Measurements from ENCODE around the gene SLC12A5.

DNA sequence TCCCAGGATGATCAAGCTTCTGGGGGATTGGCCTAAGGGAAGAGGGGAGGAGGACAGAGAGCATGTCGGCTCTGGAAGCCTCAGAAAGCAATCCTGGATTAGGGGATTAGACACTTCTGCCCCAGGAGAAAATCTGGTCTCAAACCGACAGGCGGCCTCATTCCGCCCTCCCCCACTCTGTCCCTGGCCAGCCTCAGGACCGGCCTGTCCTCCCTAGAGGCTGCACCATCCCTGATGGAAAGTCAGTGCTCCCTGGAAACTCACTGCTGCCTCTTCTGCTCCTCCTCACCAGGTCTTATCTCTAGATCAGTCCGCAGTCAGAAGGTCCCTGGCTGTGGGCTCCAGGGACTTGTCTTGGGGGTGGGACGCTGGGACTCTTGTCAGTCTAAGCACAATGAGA is 905 bp upstream of the SLC12A5 start:
- TF ChIP-seq, protein P1, sequence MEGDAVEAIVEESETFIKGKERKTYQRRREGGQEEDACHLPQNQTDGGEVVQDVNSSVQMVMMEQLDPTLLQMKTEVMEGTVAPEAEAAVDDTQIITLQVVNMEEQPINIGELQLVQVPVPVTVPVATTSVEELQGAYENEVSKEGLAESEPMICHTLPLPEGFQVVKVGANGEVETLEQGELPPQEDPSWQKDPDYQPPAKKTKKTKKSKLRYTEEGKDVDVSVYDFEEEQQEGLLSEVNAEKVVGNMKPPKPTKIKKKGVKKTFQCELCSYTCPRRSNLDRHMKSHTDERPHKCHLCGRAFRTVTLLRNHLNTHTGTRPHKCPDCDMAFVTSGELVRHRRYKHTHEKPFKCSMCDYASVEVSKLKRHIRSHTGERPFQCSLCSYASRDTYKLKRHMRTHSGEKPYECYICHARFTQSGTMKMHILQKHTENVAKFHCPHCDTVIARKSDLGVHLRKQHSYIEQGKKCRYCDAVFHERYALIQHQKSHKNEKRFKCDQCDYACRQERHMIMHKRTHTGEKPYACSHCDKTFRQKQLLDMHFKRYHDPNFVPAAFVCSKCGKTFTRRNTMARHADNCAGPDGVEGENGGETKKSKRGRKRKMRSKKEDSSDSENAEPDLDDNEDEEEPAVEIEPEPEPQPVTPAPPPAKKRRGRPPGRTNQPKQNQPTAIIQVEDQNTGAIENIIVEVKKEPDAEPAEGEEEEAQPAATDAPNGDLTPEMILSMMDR (IDR thresholded peaks at IDR 0.05): no peak
- TF ChIP-seq POLR2A (IDR thresholded peaks at IDR 0.05): no peak

Measured in Peyer's patch (tissue), 4 donors.